Activated naive CD8-positive, alpha-beta T cell treated with anti-CD3 and anti-CD28 coated beads, Interleukin-2, amount 10 ng/mL, durations not matched to agents 7 days and 5 days (primary cell): ENCODE data around the gene TMEFF2. TPM values are rescaled to one million over a fixed set of nuclear protein-coding genes. Genes with fewer than 3 reads are reported as not detected.

Experiments
- ATAC-seq: fragments of 150-1000 bp; cut with Tn5 transposase; one replicate; pipeline ENCODE4 v1.10.0; 2021; ENCODE audit warnings: low read depth, moderate library complexity
- POLR2A ChIA-PET: fragments of 350-600 bp; sonication (Branson Sonifier 250); formaldehyde crosslinking; loops from one replicate; lab custom pipeline; 2021; ENCODE audit warnings: antibody characterized with exemption; lab: Charles Lee
- DNase-seq: peaks from one replicate; pipeline ENCODE4 v3.0.0; 2021
- H3K27ac Mint-ChIP-seq: one replicate; pipeline ENCODE4 v1.8.0; 2022; ENCODE audit warnings: mild to moderate bottlenecking, mixed read lengths
- H3K27me3 Mint-ChIP-seq: one replicate; pipeline ENCODE4 v1.8.0; 2022; ENCODE audit warnings: mild to moderate bottlenecking, moderate library complexity, mixed read lengths
- H3K36me3 Mint-ChIP-seq: one replicate; pipeline ENCODE4 v1.8.0; 2021; ENCODE audit warnings: mild to moderate bottlenecking, mixed read lengths
- H3K4me1 Mint-ChIP-seq: one replicate; pipeline ENCODE4 v1.8.0; 2021; ENCODE audit warnings: mixed read lengths
- H3K4me3 Mint-ChIP-seq: one replicate; pipeline ENCODE4 v1.8.0; 2022; ENCODE audit warnings: mild to moderate bottlenecking, moderate library complexity, mixed read lengths
- H3K9me3 Mint-ChIP-seq: one replicate; pipeline ENCODE4 v1.8.0; 2021; ENCODE audit warnings: mixed read lengths
- total RNA-seq, 2 experiments: library from RNA; stranded (reverse); gene quantifications; one replicate each; pipeline ENCODE4 v1.2.3, GENCODE V29; 2021

Gene TMEFF2
- total RNA-seq, 2 experiments from 2014 or later, result not detected

GRCh38 chr2:192197357-192197756 is 2.6 kb upstream of the TMEFF2 start:
- Mint-ChIP-seq H3K27ac (no peak overlapping the region), H3K27me3 (peaks cover 69% of the 10 kb centered on the region), H3K4me1 (peaks cover 14% of the 10 kb centered on the region), H3K4me3 (no peak overlapping the region), H3K9me3 (no peaks in the 10 kb centered on the region), H3K36me3 (no peaks in the 10 kb centered on the region)
- POLR2A ChIA-PET, result no interaction called here
- DNase-seq, result no peak
- ATAC-seq, result no peak

GRCh38 chr2:192196421-192197194 is 1.9 kb upstream of the TMEFF2 start:
- Mint-ChIP-seq H3K27me3 (peaks cover 74% of the 10 kb centered on the region), H3K36me3 (no peaks in the 10 kb centered on the region), H3K4me3 (peak overlapping the region; percentile 76), H3K9me3 (no peaks in the 10 kb centered on the region), H3K27ac (no peak overlapping the region), H3K4me1 (peaks cover 14% of the 10 kb centered on the region)
- ATAC-seq (no peak), DNase-seq (no peak)
- POLR2A ChIA-PET, result no interaction called here

- peak; percentile 35 for DNase-seq
- ATAC-seq, result no peak
- Mint-ChIP-seq H3K9me3 (no peaks in the 10 kb centered on the region), H3K4me3 (peak overlapping the region; percentile 76), H3K27ac (no peak overlapping the region), H3K4me1 (peaks cover 14% of the 10 kb centered on the region), H3K36me3 (no peaks in the 10 kb centered on the region), H3K27me3 (peaks cover 81% of the 10 kb centered on the region)
- POLR2A ChIA-PET, result no interaction called here
Measured at GRCh38 chr2:192195548-192196418, 1.1 kb upstream of the TMEFF2 start.

GRCh38 chr2:192194265-192194865 is 368 bp downstream of the TMEFF2 start:
- ATAC-seq, result peak; percentile 20
- no peak overlapping the region for H3K27ac Mint-ChIP-seq
- peaks cover 14% of the 10 kb centered on the region for H3K4me1 Mint-ChIP-seq
- peak; percentile 43 for DNase-seq
- peaks cover 74% of the 10 kb centered on the region for H3K27me3 Mint-ChIP-seq
- no peaks in the 10 kb centered on the region for H3K9me3 Mint-ChIP-seq
- H3K4me3 Mint-ChIP-seq, result peak overlapping the region; percentile 76
- H3K36me3 Mint-ChIP-seq, result no peaks in the 10 kb centered on the region
- POLR2A ChIA-PET, result no interaction called here

- H3K36me3 Mint-ChIP-seq, result no peaks in the 10 kb centered on the region
- no peak overlapping the region for H3K27ac Mint-ChIP-seq
- DNase-seq (no peak), ATAC-seq (no peak)
- H3K27me3 Mint-ChIP-seq, result peaks cover 56% of the 10 kb centered on the region
- H3K4me1 Mint-ChIP-seq, result peaks cover 3% of the 10 kb centered on the region
- POLR2A ChIA-PET, result no interaction called here
- H3K4me3 Mint-ChIP-seq, result no peak overlapping the region
- H3K9me3 Mint-ChIP-seq, result no peaks in the 10 kb centered on the region
Measured at GRCh38 chr2:192190474-192190873, 4.3 kb downstream of the TMEFF2 start.

- DNase-seq (no peak), ATAC-seq (no peak)
- Mint-ChIP-seq H3K4me1 (no peaks in the 10 kb centered on the region), H3K36me3 (no peaks in the 10 kb centered on the region), H3K27ac (no peak overlapping the region), H3K4me3 (no peak overlapping the region), H3K9me3 (no peaks in the 10 kb centered on the region), H3K27me3 (peaks cover 25% of the 10 kb centered on the region)
- POLR2A ChIA-PET, result no interaction called here
Measured at GRCh38 chr2:192186806-192187205, 7.9 kb downstream of the TMEFF2 start.

GRCh38 chr2:192184349-192184748 is 10.4 kb downstream of the TMEFF2 start:
- no peaks in the 10 kb centered on the region for H3K36me3 Mint-ChIP-seq
- ATAC-seq (no peak), DNase-seq (no peak)
- H3K4me1 Mint-ChIP-seq, result no peaks in the 10 kb centered on the region
- H3K27me3 Mint-ChIP-seq, result peaks cover 15% of the 10 kb centered on the region
- POLR2A ChIA-PET, result no interaction called here
- H3K9me3 Mint-ChIP-seq, result no peaks in the 10 kb centered on the region
- no peak overlapping the region for H3K4me3 Mint-ChIP-seq
- H3K27ac Mint-ChIP-seq, result no peak overlapping the region

GRCh38 chr2:192183296-192183695 is 11.4 kb downstream of the TMEFF2 start:
- H3K9me3 Mint-ChIP-seq, result no peaks in the 10 kb centered on the region
- H3K27ac Mint-ChIP-seq, result no peak overlapping the region
- no peak for ATAC-seq

GRCh38 chr2:192166946-192167345 is 27.8 kb downstream of the TMEFF2 start:
- ATAC-seq (no peak), DNase-seq (no peak)
- H3K4me3 Mint-ChIP-seq, result no peak overlapping the region
- no peaks in the 10 kb centered on the region for H3K36me3 Mint-ChIP-seq
- H3K27ac Mint-ChIP-seq, result no peak overlapping the region
- peaks cover 2% of the 10 kb centered on the region for H3K4me1 Mint-ChIP-seq
- no peaks in the 10 kb centered on the region for H3K9me3 Mint-ChIP-seq
- H3K27me3 Mint-ChIP-seq, result peaks cover 31% of the 10 kb centered on the region
- POLR2A ChIA-PET, result no interaction called here

More at GRCh38 chr2:192183296-192183695, 11.4 kb downstream of the TMEFF2 start:
- H3K4me1 Mint-ChIP-seq, result no peaks in the 10 kb centered on the region
- POLR2A ChIA-PET, result no interaction called here
- H3K4me3 Mint-ChIP-seq, result no peak overlapping the region
- H3K27me3 Mint-ChIP-seq, result peaks cover 19% of the 10 kb centered on the region
- no peaks in the 10 kb centered on the region for H3K36me3 Mint-ChIP-seq
- no peak for DNase-seq

GRCh38 chr2:192165842-192166241 is 28.9 kb downstream of the TMEFF2 start:
- no peak for ATAC-seq
- H3K4me1 Mint-ChIP-seq, result peaks cover 6% of the 10 kb centered on the region
- H3K27ac Mint-ChIP-seq, result no peak overlapping the region
- POLR2A ChIA-PET, result no interaction called here
- peaks cover 25% of the 10 kb centered on the region for H3K27me3 Mint-ChIP-seq
- H3K4me3 Mint-ChIP-seq, result no peak overlapping the region
- no peaks in the 10 kb centered on the region for H3K36me3 Mint-ChIP-seq
- DNase-seq, result no peak
- no peaks in the 10 kb centered on the region for H3K9me3 Mint-ChIP-seq

- POLR2A ChIA-PET, result interaction anchor here (1.5 kb wide), 1 partner anchor 608 kb away, joined by 4 read pairs; no protein-coding TSS in a partner anchor
- Mint-ChIP-seq H3K27ac (no peak overlapping the region), H3K4me3 (no peak overlapping the region), H3K27me3 (peaks cover 16% of the 10 kb centered on the region), H3K4me1 (peaks cover 6% of the 10 kb centered on the region), H3K36me3 (no peaks in the 10 kb centered on the region), H3K9me3 (no peaks in the 10 kb centered on the region)
- DNase-seq (peak; percentile 31), ATAC-seq (no peak)
Measured at GRCh38 chr2:192162392-192163042, 32.2 kb downstream of the TMEFF2 start.

- Mint-ChIP-seq H3K4me3 (no peak overlapping the region), H3K9me3 (no peaks in the 10 kb centered on the region), H3K4me1 (peaks cover 6% of the 10 kb centered on the region), H3K27ac (no peak overlapping the region), H3K27me3 (peaks cover 9% of the 10 kb centered on the region), H3K36me3 (no peaks in the 10 kb centered on the region)
- ATAC-seq, result no peak
- POLR2A ChIA-PET, result interaction anchor here (1.5 kb wide), 1 partner anchor 607 kb away, joined by 4 read pairs; no protein-coding TSS in a partner anchor
- DNase-seq, result no peak
Measured at GRCh38 chr2:192161656-192162290, 33.0 kb downstream of the TMEFF2 start.
